Kidney capillary endothelial cell (primary cell): ENCODE results near the gene LGALS3BP.
"Not testable (repeated sequence)": the region's sequence is repeated elsewhere in the genome, so short reads cannot be mapped to it uniquely, and the experiment has no call there.

Experiments used
- DNase-seq: peaks from one replicate; pipeline ENCODE4 v3.0.0-alpha.2; 2018; ENCODE audit warnings: low spot score

The LGALS3BP gene

DNA sequence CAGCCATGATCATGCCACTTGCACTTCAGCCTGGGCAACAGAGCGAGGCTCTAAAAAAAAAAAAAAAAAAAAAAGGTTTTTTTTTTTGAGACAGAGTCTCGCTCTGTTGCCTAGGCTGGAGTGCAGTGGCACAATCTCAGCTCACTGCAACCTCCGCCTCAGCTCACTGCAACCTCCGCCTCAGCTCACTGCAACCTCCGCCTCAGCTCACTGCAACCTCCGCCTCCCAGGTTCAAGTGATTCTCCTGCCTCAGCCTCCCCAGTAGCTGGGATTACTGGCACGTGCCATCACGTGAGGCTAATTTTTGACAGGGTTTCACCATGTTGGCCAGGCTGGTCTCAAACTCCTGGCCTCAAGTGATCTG is 16.8 kb downstream of the LGALS3BP start:
- DNase-seq: not testable (repeated sequence)

DNA sequence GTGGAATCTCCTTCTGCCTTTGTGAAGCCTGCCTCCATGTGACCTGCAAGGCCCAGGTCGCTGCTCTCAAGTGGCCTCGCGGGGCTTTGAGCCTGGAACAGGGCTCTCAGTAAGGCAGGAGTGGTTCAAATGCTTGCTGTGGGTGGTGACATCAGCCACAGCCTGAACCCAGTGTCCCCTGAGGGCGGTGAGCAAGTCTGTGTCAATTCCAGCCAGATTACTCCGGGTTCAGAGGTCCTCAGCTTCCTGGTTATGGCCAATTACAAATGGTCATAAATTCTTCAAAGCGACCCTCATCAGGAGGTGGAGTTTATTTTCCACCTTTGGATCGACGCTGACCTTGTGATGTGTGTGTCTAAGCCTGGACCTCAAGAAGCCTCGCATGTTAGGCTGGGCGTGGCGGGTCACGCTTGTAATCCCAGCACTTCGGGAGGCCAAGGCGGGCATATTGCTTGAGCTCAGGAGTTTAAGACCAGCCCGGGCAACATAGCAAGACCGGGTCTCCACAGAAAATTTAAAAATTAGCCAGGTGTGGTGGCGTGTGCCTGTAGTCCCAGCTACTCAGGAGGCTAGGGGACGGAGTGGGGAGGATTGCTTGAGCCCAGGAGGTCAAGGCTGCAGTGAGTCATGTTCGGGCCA is 17.3 kb downstream of the LGALS3BP start:
- no peak for DNase-seq

DNA sequence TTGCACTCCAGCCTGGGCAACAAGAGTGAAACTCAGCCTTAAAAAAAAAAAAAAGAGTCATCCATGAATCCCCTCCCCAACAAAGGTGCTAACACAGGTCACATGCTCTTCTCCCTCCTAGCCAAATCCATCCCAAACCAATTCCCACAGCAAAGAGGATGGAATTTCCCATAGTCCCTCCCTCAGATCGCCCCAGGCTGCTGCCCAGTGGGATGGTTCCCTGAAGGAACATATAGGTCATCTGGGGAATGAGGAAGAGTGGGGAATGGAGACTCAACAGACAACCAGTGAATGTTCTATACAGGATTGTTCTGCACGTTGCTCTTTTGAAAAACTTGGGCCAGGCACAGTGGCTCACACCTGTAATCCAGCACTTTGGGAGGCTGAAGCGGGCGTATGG is 18.2 kb downstream of the LGALS3BP start:
- DNase-seq: no peak

DNA sequence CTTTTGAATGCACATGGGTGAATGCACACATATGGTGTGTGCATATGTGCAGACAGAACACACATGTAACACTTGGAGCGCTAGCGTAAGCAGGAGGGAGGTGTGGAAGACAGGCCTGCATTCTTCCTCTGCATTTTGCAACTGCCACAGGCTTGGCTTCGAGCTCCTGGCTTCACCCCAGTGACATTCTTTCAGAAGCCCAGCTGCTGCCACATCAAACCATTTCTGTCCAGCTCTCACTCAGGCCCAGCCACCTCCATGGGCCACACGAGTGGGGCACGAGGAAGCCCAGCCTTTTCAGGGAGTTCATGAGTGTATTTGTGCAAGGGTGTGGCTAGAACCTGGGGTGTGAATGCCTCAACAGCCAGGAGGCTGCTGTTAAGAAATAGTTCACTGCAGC is 18.8 kb downstream of the LGALS3BP start:
- DNase-seq: no peak

DNA sequence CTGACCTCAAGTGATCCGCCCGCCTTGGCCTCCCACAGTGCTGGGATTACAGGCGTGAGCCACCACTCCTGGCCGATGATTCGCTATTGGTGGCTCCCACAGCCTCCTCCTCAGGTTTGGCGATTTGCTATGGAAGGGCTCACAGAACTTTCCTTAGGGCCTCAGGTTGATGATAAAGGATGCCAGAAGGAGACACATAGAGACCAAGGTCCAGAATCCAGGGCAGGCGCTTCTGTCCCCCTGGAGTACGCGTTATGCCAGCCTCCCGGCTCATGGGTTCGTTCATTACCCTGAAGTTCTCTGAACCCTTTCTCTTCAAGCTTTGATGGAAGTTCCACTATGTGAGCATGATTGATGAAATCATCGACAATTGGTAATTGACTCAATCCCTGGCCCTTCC is 19.9 kb downstream of the LGALS3BP start:
- DNase-seq: no peak

DNA sequence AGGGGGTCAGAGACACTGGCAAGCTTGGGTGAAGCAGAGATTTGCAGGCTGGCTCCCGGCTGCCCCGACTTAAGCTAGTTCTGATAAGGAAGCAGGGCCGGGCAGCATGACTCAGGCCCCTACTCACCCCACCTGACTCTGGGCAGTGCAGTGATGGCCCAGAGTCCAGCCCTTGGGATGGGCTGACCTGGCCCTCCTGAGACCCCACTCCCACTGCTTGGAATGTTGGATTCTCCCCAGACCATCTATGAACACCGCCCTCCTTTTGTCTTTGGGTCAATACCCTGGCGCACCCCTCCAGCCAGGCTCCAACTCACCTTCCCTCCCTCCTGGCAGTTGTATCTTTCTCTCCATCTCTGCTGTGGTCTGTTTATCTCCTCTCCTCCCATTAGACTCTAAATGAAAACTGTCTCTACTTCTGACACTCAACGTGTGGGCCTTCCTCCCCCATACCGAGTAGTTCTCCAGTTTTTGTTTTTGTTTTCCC is 21.0 kb downstream of the LGALS3BP start:
- DNase-seq: no peak

DNA sequence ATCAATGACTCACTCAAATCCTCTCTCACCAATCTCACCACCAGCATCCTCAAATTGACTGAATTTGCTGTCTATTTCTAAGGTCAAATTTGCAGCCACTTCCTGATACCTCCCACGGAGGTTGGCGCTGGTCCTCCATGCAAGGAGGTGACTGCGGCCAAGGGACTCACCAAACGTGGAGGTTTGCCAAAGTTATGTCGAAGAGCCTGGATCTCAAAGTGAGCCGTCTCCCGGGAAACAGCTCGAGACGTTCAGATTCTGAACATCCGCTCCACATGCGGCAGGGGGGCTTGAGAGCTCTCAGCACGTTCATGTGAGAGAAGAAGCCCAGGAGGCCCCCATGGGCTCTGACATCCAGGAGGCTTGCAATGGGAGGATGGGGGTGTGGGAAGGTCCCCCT is 22.6 kb downstream of the LGALS3BP start:
- no peak for DNase-seq

DNA sequence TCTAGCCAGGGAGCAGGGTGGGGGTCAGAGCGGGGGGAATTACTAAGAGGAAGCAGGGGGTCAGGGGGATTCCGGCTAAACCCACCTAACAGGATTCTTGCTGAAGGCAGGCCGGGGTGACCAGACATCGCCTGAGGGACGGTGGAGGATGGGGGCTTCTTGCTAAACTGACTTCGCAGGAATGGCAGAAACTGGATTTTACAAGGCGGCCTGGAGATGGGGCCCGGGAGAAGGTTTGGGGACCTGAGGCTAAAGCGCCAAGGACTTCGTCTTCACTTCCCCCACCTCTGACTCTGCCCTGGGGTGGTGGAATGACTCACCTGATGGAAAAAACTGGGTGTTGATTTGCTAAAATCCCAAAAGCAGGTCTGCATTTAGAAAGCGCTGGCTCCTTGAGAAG is 23.5 kb downstream of the LGALS3BP start:
- no peak for DNase-seq

DNA sequence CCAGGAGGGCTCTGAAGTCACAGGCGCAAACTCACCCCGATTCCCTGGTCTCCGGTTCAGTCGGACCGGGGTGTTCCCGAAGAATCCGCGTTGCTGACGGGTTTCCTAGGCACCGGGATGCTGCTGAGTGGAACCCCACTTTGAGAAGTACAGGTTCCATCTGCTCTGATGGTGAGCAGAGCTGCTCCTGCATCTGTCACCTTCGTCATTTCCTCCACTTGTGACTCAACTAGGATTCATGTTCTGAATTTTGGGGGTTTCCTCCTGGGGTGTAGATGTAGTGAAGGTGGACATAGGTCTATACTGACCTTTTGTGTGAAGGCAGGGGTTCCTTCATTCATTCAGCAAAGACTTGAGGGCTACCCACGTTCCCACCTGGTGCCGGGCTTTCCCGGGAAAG is 25.0 kb downstream of the LGALS3BP start:
- no peak for DNase-seq

DNA sequence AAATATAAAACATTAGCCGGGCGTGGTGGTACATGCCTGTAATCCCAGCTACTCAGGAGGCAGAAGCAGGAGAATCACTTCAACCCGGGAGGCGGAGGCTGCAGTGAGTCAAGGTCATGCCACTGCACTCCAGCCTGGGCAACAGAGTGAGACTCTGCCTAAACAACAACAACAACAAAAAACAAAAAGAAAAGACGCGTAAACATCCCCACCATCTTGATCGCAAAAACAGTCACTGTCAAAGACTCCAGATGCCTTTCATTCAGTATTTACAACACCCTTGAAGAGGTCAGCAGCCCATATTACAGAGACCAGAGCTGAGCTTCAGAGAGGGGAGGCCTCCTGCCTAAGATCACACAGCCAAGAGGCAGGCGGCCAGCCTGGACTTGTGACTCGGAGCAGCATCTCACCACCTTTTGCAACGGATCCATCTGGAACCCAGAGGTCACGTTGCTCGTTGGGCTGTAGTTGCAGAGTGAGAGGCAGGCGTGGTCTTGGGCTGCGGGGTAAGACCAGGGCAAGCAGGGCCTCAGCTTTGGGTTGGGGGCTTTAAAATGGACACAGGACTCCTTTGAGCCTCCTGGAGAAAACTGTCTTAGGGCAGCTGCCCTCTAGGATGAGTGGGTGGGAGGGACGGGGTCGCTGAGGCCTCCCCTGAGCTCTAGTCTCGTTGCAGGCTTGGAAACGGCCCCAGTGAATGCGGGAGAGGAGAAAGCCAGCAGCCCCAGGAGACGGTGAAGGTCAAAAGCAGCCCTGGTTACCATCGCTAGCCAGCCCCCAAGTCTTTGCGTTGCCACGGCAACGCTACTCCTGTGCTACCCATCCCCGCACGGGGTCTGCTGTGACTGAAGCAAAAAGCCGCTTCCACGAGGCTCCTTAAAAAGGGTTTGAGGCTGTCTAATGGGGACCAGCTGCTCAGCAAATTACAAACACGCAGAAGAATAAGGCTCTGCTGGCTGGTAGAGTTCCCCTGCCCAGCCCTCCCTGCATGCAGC is 26.1 kb downstream of the LGALS3BP start:
- DNase-seq: no peak

DNA sequence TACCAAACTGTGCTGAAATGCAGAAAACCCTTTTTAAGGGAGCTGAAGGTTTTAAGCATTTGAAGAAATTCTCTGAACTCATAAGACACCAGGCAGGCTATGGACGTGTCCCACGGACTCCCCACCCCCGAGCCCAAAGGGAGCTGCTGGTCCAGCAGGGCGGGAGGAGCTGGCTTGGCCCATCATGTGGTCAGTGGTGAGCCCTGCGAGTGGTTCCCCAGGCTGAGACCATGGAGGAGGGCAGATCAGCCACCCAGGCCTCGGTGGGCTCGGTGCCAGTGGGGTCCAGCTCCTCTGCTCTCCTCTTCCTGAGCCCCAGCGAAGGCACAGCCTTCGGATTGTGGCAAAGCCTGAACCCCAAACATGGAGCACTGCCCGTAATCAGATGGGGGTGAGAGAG is 27.0 kb downstream of the LGALS3BP start:
- DNase-seq: no peak

DNA sequence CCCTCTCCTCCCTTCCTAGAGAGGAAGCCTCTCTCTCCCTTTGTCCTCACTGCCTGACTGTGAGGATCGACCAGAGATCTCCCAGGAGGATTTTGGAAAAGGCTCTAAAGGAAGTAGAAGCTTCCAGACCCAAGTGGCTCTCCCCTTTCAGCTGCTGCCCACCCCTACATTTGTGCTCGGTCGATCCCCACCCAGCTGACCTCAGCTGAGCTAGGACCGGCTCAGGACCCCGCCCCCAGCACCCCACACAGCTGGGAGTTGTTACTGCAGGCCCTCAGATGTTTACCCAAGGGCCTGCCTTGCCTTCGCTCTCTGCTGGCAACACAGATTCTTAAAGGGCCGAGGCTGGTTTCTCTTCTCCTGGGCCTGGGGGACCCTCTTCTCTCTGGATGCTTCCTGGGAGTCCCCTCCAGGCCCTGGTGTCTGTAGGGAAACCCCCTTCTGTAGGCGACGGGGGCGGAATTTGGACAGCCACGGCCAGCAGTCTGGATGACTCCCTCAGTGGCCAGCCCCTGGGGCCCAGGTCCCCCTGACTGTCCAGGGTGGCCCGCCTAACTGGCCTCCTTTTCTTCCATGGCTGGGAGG is 27.7 kb downstream of the LGALS3BP start:
- no peak for DNase-seq

DNA sequence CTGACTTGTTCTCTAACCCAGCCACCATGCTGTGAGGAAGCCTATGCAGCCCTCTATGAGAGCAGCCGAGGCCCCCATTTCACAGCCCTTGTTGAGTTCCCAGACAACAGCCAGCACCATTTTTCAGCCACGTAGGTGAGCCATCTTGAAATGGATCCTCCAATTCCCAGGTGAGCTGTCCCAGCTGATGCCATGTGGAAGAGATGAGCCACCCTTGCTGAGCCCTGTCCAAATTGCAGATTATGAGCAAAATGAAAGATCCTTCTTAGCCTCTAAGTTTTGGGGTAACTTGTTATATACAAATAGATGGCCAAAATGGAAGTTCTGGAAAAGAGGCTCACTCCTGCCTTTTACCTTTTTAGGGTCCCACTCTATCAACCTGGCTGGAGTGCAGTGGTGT is 28.9 kb downstream of the LGALS3BP start:
- DNase-seq: no peak

DNA sequence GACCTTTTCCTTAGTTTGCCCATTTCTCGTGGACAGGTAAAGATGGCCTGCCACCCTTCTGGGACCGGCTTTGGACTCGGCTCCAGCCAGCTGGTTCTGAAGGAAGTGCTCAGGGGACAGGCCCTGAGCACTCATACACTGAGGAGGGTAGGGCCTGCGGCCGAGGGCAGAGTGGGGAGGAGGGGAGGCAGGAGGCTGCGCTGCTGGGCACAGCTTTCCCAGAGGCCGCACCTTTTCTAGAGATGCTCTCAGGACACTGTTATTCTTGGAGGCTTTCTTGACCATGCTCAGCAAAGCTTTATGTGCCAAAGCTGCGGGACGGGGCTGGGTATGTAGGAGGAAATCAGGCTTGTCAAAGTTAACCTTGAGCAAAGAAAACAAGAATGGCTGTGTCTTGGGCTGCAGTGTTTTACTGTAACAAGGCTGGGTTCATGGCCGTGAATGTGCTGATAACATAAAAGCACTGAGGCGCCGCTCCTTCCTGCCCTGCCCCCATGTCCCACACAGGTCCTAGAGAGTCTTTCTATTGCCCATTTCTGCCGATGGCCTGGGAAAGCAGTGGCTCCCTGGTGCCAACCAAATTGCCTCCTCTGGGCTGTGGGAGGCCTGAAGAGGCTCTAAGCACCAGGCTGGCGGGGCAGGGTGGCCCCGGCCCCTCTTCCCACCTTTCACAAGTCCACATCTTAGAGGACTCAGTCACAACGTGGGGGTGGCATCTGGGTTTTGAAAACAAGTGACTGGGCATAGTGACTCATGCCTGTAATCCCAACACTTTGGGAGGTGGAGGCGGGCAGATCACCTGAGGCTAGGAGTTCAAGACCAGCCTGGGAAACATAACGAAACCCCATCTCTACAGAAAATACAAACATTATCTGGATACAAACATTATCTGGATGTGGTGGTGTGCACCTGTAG is 32.2 kb downstream of the LGALS3BP start:
- DNase-seq: no peak

DNA sequence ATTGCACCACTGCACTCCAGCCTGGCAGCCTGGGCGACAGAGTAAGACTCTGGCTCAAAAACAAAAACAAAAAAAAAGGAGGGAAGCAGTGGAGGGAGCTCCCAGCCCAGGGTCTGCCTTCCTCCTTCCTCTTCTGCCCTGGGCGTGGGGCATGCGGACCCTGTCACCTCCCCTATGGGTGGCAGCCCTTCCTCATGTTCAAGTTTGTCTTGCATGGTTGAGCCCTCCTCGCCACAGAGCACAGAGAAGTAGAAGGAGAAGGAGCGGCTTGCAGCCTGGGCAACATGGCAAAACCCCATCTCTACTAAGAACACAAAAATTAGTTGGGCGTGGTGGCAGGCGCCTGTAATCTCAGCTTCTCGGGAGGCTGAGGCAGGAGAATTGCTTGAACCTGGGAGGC is 33.1 kb downstream of the LGALS3BP start:
- DNase-seq: no peak

DNA sequence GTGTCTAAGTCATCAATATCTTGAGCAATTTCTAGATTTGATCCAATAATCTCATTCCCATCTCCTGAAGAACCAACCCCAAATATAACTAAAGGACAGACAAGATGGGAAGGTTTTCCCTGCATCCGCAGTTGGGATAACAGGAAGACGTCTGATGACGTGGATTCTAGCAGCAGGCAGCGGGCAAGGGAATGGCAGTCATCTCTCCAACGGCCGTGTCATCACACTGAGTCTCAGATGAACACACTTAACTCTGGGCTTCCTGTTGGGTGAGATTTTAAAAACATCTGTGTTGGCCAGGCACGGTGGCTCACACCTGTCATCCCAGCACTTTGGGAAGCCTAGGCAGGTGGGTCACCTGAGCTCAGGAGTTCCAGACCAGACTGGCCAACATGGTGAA is 33.6 kb downstream of the LGALS3BP start:
- DNase-seq: no peak

DNA sequence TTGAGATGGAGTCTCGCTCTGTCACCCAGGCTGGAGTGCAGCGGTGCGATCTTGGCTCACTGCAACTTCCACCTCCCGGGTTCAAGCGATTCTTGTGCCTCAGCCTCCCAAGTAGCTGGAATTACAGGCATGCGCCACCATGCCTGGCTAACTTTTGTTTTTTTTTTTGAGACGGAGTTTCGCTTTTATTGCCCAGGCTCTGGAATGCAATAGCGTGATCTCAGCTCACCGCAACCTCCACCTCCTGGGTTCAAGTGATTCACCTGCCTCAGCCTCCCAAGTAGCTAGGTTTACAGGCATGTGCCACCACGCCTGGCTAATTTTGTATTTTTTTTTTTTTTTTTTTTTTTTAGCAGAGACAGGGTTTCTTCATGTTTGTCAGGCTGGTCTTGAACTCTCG is 34.3 kb downstream of the LGALS3BP start:
- not testable (repeated sequence) for DNase-seq

DNA sequence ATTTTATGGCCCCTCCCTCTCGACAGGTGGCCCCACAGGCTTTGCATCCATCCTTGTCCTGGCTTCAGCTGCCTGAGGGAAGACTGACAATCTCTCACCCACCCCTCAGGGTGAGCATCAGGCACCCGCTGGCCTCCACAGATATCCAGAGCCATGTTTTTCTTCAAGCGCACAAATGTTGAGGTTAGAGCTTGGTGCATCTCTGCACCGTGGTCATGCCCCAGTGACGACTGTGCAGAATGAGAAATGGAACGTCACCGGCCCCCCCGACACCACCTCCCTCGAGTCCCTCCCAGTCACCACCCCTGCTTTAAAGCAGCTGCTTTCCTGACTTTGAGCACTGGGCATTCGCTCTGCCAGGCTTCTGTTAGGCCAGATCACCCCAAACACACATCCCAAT is 34.8 kb downstream of the LGALS3BP start:
- DNase-seq: no peak

DNA sequence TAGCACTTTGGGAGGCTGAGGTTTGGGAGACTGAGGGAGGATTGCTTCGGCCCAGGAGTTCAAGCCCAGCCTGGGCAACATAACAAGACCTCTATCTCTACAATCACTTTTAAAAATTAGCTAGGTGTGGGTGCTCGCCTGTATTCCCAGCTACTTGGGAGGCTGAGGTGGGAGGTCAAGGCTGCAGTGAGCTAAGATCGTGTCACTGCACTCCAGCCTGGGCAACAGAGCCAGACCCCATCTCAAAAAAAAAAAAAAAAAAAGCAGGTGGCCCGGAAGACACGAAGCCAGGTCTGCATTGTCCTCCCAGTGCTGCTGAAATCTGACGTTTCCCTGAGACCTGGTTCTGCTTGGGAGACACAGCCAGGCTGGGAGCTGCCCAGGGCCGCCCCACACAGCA is 35.7 kb downstream of the LGALS3BP start:
- DNase-seq: no peak

DNA sequence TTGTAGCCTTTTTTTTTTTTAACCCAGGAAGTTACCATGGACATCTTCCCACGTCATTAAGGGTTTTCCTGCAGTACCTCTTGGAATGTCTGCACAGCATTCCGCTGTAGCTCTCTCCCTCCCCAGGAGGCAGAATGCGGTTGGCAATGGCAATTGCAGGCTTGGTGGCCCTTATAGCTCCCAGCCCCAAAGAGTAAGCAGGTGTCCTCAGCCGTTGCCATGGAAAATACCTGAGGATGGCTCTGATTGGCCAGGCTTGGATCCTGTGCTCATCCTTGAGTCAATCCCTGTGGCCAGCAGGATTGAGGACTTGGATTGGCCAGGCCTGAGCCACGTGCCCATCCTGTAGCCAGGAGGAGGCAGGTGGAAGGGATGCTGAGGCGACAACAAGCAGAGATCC is 39.0 kb downstream of the LGALS3BP start:
- DNase-seq: no peak

DNA sequence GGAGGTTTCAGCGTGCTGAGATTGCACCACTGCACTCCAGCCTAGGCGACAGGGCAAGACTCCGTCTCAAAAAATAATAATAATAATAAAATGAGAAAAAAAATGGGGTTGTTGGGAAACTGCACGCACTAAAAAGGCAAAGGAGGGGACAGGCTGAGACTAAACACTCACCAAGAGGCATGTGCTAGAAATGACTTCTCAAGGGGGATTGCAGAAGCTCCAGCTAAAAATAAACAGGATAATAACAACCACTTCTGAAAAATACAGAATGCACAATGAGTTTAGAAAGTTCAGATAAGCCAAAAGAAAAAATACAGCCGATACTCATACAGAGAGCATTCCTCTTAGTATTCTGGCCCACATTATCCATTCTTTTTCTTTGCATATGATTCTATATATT is 39.5 kb downstream of the LGALS3BP start:
- DNase-seq: no peak

DNA sequence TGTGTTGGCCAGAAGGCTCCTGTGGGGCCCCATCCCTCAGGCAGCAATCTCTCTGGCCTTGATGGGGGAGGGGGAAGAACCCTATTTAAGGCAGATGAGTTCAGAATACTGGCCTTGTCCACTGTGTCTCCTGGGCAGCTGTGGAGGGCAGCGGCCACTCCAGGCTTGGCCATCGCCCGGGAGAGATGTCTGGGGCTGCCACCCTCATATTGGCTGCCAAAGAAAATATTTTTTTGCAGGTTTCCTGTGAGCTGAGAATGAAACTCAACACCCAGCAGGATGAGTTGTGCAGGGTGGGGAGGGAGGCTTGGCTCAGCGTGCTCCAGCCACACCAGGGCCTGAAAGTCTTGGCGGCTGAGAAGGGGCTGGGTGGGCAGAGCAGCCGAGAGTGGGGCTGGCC is 40.1 kb downstream of the LGALS3BP start:
- DNase-seq: no peak
